Islet of Langerhans (tissue), 1 donor: ENCODE data around the gene ECE2.

Source experiments
- FAIRE-seq: peaks from one replicate; lab custom pipeline; 2011; peaks lifted over from hg19 to GRCh38; lab: Jason Lieb, UNC

Gene ECE2

DNA sequence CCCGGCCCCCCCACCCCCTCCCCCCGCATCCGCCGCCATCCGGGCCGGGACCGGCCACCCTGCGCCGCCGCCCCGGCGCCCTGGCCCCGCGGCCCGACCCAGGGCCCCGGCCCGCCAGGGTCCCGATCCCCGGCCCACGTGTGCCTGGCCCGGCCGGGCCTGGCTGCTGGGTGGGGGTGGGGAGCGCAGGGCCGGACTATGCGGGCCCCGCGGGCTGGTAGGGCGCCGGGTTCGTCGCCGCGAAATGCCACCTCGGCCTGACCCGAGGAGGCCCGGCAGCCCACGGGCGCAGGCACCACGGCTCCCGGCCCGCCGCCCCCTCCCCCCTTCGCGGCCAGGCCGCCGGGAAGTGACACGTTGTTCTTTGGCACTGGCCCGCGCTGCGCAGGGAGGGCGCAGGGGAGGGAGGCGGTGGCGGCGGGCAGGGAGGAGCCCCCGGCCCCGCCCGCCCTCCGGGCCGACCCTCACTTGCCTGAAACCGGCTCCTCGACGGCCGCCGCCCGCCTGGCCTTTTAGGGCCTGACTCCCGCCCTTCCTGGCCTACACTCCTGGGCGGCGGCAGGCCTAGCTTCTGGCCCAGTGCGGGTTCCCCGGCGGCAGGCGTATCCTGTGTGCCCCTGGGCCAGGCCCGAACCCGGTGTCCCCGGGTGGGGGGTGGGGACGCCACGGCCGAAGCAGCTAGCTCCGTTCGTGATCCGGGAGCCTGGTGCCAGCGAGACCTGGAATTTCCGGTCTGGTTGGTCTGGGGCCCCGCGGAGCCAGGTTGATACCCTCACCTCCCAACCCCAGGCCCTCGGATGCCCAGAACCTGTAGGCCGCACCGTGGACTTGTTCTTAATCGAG lies 39.1 kb downstream of the ECE2 start:
- no peak for FAIRE-seq

GRCh38 chr3:184315543-184315867 lies 39.7 kb downstream of the ECE2 start:
- no peak for FAIRE-seq

GRCh38 chr3:184315871-184316661 lies 40.2 kb downstream of the ECE2 start:
- FAIRE-seq, result no peak

DNA sequence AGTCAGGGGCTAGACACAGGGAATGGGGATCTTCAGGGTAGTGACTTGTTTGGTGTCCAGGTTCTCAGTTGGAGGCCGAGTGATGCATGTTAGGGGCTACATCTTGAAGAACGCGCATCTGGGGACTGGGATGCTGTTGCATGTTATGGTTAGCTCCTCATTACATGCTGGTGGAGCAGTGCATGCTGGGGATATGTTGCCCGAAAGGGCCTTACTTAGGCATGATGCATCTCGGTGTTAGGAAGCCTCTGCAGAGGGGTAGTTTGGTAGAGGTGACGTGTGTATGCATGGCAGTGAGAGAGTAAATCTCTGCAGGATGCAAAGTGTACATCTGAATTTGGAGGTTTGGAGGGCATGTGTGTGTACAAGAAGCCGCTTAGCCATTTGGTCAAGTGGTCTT lies 41.0 kb downstream of the ECE2 start:
- no peak for FAIRE-seq

- FAIRE-seq, result no peak
Observed at GRCh38 chr3:184317201-184317600, 41.4 kb downstream of the ECE2 start.

- no peak for FAIRE-seq
Observed at GRCh38 chr3:184320104-184320445, 44.3 kb downstream of the ECE2 start.

DNA sequence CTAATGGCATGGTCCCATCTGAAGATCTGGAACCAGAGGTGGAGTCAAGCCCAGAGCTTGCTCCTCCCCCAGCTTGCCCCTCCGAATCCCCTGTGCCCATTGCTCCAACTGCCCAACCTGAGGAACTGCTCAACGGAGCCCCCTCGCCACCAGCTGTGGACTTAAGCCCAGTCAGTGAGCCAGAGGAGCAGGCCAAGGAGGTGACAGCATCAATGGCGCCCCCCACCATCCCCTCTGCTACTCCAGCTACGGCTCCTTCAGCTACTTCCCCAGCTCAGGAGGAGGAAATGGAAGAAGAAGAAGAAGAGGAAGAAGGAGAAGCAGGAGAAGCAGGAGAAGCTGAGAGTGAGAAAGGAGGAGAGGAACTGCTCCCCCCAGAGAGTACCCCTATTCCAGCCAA lies 45.8 kb downstream of the ECE2 start:
- no peak for FAIRE-seq

DNA sequence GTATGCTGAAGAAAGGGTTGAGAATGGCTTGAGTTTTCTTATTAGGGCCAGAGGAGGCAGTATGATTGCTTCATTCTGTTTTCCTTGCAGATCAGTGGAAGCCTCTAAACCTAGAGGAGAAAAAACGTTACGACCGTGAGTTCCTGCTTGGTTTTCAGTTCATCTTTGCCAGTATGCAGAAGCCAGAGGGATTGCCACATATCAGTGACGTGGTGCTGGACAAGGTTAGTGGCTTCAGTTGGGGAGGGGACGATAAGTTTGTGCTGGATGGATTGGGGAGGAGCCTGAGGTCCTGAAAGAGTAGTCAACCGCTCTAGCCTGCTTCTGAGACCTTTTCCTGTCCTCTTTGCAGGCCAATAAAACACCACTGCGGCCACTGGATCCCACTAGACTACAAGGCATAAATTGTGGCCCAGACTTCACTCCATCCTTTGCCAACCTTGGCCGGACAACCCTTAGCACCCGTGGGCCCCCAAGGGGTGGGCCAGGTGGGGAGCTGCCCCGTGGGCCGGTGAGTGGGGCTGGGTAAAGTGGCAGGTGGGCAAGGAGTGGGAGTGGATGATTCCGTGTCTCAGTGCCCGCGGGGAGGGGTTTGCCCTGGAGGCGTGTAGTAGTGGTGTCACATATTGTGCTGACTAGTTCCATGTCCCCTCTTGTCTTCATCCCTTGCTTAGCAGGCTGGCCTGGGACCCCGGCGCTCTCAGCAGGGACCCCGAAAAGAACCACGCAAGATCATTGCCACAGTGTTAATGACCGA lies 47.1 kb downstream of the ECE2 start:
- FAIRE-seq, result no peak

DNA sequence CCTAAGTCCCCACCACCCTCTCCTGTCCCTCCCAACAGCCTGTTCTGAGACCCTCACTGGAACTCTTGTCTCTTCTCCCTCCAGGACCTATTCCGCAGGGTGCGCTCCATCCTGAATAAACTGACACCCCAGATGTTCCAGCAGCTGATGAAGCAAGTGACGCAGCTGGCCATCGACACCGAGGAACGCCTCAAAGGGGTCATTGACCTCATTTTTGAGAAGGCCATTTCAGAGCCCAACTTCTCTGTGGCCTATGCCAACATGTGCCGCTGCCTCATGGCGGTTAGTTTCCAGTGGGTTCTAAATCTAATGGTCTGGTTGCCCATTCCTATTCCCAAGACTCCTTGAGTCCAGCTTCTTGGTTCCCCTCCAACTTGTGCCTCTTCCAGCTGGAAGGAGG lies 47.9 kb downstream of the ECE2 start:
- FAIRE-seq, result no peak

GRCh38 chr3:184325269-184325668 lies 49.4 kb downstream of the ECE2 start:
- FAIRE-seq, result no peak

- no peak for FAIRE-seq
Observed at GRCh38 chr3:184325715-184326369, 50.0 kb downstream of the ECE2 start.

DNA sequence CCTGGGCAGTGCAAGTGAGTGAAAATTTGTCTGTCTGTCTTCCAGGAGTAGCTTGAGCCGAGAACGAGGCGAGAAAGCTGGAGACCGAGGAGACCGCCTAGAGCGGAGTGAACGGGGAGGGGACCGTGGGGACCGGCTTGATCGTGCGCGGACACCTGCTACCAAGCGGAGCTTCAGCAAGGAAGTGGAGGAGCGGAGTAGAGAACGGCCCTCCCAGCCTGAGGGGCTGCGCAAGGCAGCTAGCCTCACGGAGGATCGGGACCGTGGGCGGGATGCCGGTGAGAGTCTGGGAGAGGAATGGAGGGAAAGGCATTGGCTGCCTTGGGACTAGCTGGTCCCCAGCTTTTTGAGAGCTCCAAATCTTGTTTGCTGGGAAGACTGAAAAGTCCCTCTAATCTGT lies 51.3 kb downstream of the ECE2 start:
- no peak for FAIRE-seq

DNA sequence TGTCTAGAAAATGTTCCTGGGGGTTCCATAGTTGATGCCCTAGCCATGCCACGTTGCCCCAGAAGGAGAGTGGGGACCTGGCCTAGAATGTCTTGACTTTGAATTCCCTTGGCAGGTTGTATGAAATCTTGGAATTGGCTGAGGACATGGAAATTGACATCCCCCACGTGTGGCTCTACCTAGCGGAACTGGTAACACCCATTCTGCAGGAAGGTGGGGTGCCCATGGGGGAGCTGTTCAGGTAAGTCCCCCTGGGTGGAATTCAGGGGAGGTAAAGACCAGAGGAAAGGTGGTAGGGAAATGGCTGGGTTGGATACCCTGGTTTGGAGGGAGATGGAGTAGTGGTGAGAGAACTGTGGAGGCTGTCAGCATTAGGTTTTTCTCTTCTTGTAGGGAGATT lies 52.7 kb downstream of the ECE2 start:
- no peak for FAIRE-seq

DNA sequence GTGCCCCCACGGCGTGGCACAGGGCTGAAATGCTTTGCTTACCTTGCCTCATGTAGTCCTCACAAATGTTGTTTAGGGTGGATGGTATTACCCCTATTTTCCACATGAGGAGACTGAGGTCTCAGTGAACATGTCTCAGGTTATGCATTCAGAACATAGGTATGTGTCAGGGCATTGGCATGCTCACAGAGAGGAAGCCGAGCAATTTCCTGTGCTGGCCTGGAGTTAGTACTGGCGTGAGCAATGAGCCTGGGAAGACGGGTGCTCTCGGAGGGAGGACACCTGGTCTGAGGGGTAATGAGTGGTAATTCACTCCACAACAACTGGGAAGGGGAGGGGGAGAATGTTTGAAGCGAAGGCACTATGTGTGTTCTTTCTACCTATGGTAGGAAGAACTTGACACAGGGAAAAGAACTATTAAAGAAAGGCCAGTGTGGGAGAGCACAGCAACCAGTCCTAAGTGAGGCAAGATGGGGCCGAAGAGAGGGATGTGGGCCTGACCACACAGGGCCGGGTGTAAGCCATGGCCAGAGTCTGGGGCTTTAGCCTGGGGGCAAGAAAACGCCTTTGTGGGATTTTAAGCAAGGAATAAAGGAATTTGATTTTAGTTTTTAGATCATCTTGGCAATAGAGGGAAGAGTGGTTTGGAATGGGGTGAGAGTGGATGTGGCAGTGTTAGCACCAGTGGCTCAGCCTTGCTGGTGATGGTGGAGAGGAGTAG lies 56.7 kb downstream of the ECE2 start:
- FAIRE-seq, result no peak

DNA sequence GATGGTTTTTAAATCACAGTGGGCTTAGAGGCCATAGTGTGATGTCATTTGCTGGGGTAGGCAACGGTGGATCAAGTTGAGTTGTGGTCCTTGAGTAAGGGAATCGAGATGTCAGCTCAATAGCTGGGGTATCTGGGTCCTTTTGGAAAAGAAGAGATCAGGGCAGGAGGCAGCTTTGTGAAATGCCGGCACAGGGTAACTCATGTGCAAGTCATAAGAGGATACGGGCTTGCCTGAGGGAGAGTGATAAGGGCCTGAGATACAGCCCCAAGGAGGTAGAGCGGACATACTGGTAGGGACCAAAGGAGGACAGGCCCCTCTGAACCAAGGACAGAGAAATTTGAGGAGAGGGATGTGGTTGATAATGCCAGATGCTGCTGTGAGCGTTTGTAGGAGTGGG lies 57.4 kb downstream of the ECE2 start:
- FAIRE-seq, result no peak

GRCh38 chr3:184333700-184334099 lies 57.9 kb downstream of the ECE2 start:
- FAIRE-seq, result no peak

- no peak for FAIRE-seq
Observed at GRCh38 chr3:184334470-184335158, 58.8 kb downstream of the ECE2 start.

DNA sequence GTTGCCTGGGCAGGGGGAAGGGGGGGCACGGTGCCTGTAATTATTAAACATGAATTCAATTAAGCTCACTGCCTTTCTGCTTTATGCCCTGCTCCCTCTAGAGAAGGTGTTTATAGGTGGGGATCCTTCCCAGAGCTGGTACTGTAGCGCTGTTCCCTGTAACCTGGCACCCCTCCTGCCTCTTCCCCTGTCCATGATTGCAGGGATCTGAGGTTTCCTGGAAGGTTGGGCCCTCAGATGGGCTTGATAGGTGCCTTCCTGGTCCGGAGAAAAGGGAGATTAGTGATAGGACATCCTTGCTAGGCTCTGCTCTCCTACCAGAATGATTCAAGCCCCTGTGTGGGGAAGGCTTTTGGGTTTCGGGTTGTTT lies 59.5 kb downstream of the ECE2 start:
- FAIRE-seq, result no peak

GRCh38 chr3:184335661-184336546 lies 60.1 kb downstream of the ECE2 start:
- no peak for FAIRE-seq
